ENCODE measurements around the gene RANBP10.

DNA sequence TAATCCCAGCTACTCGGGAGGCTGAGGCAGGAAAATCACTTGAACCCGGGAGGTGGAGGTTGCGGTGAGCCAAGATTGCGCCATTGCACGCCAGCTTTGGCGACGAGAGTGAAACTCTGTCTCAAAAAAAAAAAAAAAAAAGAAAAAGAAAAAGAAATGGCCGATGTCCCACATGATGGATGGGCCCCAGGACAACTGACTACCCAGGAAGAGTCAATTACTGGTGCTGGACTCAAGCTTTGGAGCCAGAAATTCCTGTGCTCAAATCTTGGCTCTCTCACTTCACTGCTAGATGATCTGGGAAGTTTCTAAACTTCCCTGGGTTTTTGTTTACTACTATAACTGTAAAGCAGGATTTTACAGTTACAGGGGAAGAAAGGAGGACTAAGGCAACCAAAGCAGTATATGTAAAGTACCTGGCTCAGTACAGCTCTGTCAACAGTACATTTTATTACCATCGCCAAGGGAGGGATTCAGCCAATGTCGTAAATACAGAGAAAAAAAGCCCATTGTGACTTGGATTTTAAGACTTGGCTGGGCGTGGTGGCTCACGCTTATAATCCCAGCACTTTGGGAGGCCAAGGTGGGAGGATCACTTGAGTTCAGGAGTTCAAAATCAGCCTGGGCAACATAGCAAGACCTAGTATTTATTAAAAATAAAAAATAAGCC lies 127.9 kb downstream of the RANBP10 start:
- TF ChIP-seq POLR2AphosphoS5 (IDR thresholded peaks at IDR 0.05; ENCODE audit: low read depth) (no peak), CTCF (conservative IDR thresholded peaks at IDR 0.05; ENCODE audit: low read depth in 2 of 2) (no peak), EZH2phosphoT487 (IDR thresholded peaks at IDR 0.05; ENCODE audit: unreplicated experiment) (no peak), JUNB (IDR thresholded peaks at IDR 0.05; ENCODE audit: unreplicated experiment) (no peak), ZNF462 (CRISPR knock-in tag; IDR thresholded peaks at IDR 0.05) (no peak), EZH2 (IDR thresholded peaks at IDR 0.05; ENCODE audit: low read depth, unreplicated experiment) (no peak), STAT1 (IDR thresholded peaks at IDR 0.05; ENCODE audit: unreplicated experiment) (no peak), CREB1 (CRISPR knock-in tag; IDR thresholded peaks at IDR 0.05; ENCODE audit: low read depth) (no peak)
- TF ChIP-seq, protein P1, sequence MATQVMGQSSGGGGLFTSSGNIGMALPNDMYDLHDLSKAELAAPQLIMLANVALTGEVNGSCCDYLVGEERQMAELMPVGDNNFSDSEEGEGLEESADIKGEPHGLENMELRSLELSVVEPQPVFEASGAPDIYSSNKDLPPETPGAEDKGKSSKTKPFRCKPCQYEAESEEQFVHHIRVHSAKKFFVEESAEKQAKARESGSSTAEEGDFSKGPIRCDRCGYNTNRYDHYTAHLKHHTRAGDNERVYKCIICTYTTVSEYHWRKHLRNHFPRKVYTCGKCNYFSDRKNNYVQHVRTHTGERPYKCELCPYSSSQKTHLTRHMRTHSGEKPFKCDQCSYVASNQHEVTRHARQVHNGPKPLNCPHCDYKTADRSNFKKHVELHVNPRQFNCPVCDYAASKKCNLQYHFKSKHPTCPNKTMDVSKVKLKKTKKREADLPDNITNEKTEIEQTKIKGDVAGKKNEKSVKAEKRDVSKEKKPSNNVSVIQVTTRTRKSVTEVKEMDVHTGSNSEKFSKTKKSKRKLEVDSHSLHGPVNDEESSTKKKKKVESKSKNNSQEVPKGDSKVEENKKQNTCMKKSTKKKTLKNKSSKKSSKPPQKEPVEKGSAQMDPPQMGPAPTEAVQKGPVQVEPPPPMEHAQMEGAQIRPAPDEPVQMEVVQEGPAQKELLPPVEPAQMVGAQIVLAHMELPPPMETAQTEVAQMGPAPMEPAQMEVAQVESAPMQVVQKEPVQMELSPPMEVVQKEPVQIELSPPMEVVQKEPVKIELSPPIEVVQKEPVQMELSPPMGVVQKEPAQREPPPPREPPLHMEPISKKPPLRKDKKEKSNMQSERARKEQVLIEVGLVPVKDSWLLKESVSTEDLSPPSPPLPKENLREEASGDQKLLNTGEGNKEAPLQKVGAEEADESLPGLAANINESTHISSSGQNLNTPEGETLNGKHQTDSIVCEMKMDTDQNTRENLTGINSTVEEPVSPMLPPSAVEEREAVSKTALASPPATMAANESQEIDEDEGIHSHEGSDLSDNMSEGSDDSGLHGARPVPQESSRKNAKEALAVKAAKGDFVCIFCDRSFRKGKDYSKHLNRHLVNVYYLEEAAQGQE (IDR thresholded peaks at IDR 0.05; ENCODE audit: unreplicated experiment): no peak
- TF ChIP-seq, protein P2, sequence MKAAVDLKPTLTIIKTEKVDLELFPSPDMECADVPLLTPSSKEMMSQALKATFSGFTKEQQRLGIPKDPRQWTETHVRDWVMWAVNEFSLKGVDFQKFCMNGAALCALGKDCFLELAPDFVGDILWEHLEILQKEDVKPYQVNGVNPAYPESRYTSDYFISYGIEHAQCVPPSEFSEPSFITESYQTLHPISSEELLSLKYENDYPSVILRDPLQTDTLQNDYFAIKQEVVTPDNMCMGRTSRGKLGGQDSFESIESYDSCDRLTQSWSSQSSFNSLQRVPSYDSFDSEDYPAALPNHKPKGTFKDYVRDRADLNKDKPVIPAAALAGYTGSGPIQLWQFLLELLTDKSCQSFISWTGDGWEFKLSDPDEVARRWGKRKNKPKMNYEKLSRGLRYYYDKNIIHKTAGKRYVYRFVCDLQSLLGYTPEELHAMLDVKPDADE (IDR thresholded peaks at IDR 0.05): no peak
